ENCODE data around the gene RERE. TPM values are rescaled to one million over a fixed set of nuclear protein-coding genes. Genes with fewer than 3 reads are reported as not detected.
A peak's percentile ranks its signal among the peaks of the same experiment; 100 is the strongest.

RERE gene
- total RNA-seq, 4 donors from 2014 or later: 51.2 to 1,226 (median 253) TPM

DNA sequence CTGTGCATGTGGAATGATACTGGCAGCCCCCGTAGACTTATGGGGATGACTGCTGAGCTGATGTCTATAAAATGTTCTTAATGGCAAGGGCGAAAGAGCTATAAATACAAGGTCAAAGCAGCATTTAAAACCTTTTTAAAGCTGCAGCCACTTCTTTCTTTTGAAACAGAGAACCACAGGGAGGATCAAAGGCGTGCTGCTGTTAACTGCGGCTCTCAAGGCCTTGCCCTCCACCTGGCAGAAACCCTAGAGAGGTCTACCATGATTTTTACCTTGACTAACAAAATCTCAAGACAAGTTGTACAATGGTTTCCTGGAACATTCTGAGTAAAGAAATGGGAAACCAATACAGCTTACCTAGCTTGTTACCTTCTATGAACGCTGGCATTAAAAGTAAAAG lies 409.8 kb downstream of the RERE start:
- H3K4me3 ChIP-seq: no peak overlapping the region
- peaks cover 30 to 32% of the 10 kb centered on the region in 2 donors for H3K4me1 ChIP-seq

DNA sequence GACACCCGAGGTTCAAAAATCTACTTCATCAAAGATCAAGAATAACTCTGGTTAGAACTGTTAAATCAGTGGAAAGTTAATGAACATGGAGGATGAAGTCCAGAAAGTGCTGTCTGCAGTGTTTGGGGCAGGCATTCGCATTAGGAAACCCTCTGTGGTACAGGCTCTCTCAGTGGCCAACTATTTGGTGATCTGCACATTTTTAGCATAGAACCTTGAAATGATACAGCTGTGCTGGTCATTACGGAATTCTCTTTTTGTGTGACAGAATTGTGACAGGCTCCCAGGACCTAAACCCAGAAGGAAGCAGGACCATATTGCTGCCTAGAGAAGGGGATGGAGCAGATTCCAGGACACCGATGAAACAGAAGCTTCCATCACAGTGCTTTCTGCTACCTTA lies 410.5 kb downstream of the RERE start:
- no peaks in the 10 kb centered on the region for H3K36me3 ChIP-seq
- no peak overlapping the region for H3K4me3 ChIP-seq
- H3K9me3 ChIP-seq: no peaks in the 10 kb centered on the region
- peaks cover 29% of the 10 kb centered on the region in 2 donors for H3K4me1 ChIP-seq
- DNase-seq: no peak
- TF ChIP-seq POLR2A (IDR thresholded peaks at IDR 0.05): no peak
- no peak for TF ChIP-seq CTCF (IDR thresholded peaks at IDR 0.05)
- intact Hi-C loops (cut with DNase I; ENCODE audit: low total_unique reads): no loop called here
- peak overlapping the region; percentile 81 to 95 for H3K27ac ChIP-seq
- H3K27me3 ChIP-seq: no peaks in the 10 kb centered on the region

More for the DNA sequence above, 409.8 kb downstream of the RERE start:
- intact Hi-C loops (cut with DNase I; ENCODE audit: low total_unique reads): no loop called here
- DNase-seq: no peak
- Histone ChIP-seq H3K9me3 (no peaks in the 10 kb centered on the region), H3K27ac (peak overlapping the region; percentile 81 to 95), H3K36me3 (no peaks in the 10 kb centered on the region), H3K27me3 (no peaks in the 10 kb centered on the region)
- TF ChIP-seq CTCF (IDR thresholded peaks at IDR 0.05): no peak
- TF ChIP-seq POLR2A (IDR thresholded peaks at IDR 0.05): no peak

GRCh38 chr1:8406011-8406410 lies 411.4 kb downstream of the RERE start:
- Histone ChIP-seq H3K4me1 (peaks cover 22 to 29% of the 10 kb centered on the region in 2 donors), H3K4me3 (no peak overlapping the region), H3K36me3 (no peaks in the 10 kb centered on the region), H3K27me3 (no peaks in the 10 kb centered on the region), H3K9me3 (no peaks in the 10 kb centered on the region), H3K27ac (peak overlapping the region in 1 of 2 donors; percentile 95)
- intact Hi-C loops (cut with DNase I; ENCODE audit: low total_unique reads): no loop called here
- no peak for TF ChIP-seq POLR2A (IDR thresholded peaks at IDR 0.05)
- no peak for TF ChIP-seq CTCF (IDR thresholded peaks at IDR 0.05)
- DNase-seq: no peak

DNA sequence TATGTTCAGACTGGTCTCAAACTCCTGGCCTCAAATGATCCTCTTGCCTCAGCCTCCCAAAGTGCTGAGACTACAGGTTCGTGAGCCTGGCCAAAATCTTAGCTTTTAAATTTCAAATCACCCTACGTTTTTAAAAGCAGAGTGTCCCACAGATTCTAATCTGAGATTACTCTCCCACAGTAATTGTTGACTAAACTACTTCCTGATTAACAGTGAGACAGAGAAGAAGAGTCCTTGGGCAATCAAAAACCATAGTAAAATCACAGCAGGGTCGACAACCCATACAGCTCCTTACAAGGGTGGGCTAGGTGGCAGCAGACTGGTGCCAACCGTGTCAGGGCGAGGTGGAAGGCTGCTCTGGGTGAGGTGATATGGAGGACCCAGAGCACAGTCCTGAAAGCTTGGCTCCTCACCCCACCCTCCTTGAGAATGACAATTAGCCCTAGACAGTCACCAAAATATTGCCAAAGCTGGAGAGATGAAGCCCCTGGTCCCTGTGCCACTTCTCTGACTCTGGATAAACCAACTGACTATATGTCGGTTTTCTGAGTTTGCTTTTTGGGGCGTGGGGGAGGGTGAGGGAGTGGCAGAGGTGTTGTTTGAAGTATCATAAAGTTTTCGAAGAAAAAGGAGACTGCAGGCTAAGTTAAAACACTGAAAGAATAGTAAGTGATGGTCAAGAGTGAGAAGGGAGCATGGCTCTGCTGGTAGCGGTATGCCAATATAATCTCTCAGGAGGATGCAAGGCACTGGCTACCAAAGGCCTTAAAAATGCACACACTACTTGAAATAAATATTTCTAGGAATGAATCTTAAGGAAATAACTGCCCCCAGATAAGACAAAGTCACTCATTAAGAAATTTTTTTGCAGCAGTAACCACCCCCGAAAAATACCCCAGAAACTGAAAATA lies 412.7 kb downstream of the RERE start:
- Histone ChIP-seq H3K27ac (peak overlapping the region in 1 of 2 donors; percentile 47), H3K4me1 (peaks cover 11 to 20% of the 10 kb centered on the region in 2 donors), H3K4me3 (no peak overlapping the region), H3K27me3 (no peaks in the 10 kb centered on the region), H3K36me3 (no peaks in the 10 kb centered on the region), H3K9me3 (no peaks in the 10 kb centered on the region)
- no peak for TF ChIP-seq CTCF (IDR thresholded peaks at IDR 0.05)
- no peak for TF ChIP-seq POLR2A (IDR thresholded peaks at IDR 0.05)
- no peak for DNase-seq
- intact Hi-C loops (cut with DNase I; ENCODE audit: low total_unique reads): no loop called here

DNA sequence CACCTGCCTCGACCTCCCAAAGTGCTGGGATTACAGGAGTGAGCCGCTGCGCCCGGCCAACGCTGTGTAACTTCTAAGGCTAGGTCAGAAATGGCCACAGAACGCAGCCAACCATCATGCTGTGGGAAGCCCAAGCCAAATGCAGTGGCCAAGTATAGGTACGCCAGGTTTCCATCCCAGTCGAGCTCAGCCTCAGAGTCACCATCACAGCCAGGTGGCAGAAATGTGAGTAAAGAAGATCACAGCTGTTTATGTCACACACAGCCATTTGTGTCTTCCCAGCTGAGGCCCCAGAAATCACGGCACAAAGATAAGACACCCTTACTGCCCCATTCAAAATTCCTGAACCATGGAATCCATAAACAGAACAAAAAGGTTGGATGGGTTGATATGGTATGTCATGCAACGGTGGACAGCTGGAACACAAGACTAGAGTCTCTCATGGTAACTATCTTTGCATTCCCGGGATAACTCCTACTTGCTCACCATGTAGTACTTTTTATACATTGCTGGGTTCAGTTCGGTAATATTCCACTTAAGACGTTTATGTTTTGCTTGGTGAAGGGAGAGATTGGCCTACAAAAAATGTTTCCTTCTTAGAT lies 415.2 kb downstream of the RERE start:
- TF ChIP-seq POLR2A (IDR thresholded peaks at IDR 0.05): no peak
- no peak for TF ChIP-seq CTCF (IDR thresholded peaks at IDR 0.05)
- intact Hi-C loops (cut with DNase I; ENCODE audit: low total_unique reads): no loop called here
- Histone ChIP-seq H3K9me3 (no peaks in the 10 kb centered on the region), H3K27ac (no peak overlapping the region), H3K4me3 (no peak overlapping the region), H3K27me3 (no peaks in the 10 kb centered on the region), H3K4me1 (peaks cover 11 to 17% of the 10 kb centered on the region in 2 donors), H3K36me3 (no peaks in the 10 kb centered on the region)
- no peak for DNase-seq

All from uterus (tissue), 4 donors.